ENCODE measurements around the gene IL17D.
"Not testable (repeated sequence)": the region's sequence is repeated elsewhere in the genome, so short reads cannot be mapped to it uniquely, and the experiment has no call there.

The IL17D gene

GRCh38 chr13:20721058-20721453 is 17.6 kb downstream of the IL17D start:
- DNase-seq = no peak

DNA sequence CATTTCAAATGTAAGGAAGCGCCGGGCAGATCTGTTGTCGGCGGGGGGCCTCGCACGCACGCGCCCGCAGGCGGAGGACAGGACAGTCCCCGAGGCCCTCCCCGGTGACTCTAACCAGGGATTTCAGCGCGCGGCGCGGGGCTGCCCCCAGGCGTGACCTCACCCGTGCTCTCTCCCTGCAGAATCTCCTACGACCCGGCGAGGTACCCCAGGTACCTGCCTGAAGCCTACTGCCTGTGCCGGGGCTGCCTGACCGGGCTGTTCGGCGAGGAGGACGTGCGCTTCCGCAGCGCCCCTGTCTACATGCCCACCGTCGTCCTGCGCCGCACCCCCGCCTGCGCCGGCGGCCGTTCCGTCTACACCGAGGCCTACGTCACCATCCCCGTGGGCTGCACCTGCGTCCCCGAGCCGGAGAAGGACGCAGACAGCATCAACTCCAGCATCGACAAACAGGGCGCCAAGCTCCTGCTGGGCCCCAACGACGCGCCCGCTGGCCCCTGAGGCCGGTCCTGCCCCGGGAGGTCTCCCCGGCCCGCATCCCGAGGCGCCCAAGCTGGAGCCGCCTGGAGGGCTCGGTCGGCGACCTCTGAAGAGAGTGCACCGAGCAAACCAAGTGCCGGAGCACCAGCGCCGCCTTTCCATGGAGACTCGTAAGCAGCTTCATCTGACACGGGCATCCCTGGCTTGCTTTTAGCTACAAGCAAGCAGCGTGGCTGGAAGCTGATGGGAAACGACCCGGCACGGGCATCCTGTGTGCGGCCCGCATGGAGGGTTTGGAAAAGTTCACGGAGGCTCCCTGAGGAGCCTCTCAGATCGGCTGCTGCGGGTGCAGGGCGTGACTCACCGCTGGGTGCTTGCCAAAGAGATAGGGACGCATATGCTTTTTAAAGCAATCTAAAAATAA is 18.2 kb downstream of the IL17D start:
- DNase-seq = peak; percentile 51

DNA sequence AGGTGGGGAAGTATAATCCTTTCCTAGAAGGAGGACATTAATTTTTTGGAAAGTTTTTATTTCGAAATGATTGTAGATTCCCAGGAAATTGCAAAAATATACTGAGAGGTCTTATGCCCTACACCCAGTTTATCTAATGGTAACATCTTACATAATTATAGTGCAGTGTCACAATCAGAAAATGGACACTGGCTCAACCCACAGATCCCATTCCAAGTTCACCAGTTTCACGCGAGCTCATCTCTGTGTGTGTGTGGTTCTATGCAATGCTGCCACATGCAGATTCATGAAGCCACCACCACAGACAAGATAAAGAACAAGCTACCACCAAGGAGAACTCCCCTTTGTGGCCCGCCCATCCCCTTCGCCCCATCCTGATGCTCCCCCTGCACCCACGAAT is 24.4 kb downstream of the IL17D start:
- DNase-seq = no peak

GRCh38 chr13:20728579-20729311 is 25.2 kb downstream of the IL17D start:
- DNase-seq = no peak

DNA sequence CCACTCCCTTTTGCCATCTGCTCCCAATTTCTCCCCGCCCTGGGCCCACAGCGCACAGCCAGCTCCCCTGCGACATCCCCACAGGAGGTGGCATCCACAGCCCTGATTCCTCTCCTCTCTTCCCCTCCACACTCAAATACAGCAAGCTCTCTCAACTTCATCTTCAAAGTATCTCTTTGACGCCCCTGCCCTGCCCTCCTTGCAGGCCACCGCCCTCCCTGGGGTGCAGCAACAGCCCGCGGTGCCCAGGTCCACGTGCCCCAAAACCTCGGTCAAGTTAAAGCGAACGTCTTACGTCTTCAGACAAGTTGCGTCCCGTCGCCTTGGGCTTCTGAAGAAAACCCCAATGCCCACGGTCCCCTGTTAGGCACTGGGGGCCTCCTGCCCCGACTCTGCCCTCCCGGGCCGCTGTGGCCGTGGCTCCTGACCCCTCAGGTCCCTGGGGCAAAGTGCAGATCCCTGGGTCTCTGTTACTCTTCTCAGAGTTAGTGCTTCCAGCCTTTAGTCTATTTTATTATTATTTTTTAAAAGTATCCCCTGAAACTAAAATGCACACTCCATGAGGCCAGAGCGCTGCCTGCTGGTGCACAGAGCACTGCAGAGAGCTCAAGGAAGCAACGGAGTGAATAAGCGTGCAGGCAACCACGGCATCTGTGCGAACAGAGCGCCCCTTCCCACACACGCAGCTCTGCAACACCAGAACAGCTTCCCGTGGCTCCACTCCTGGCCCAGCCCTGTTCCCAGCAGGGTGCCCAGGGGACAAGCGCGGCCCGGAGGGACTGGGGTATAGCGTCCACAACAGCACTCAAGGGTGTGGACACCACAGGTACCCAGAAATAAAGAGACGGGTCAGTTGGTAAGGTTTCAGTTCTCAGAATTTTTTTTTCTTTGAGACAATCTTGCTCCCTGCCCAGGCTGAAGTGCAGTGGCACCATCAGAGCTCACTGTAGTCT is 26.4 kb downstream of the IL17D start:
- no peak for DNase-seq

- DNase-seq = no peak
Observed at GRCh38 chr13:20738616-20739015, 35.1 kb downstream of the IL17D start.

- DNase-seq = no peak
Observed at GRCh38 chr13:20740021-20740420, 36.5 kb downstream of the IL17D start.

- DNase-seq = not testable (repeated sequence)
Observed at GRCh38 chr13:20743830-20744404, 40.4 kb downstream of the IL17D start.

GRCh38 chr13:20749377-20749776 is 45.9 kb downstream of the IL17D start:
- DNase-seq = no peak

DNA sequence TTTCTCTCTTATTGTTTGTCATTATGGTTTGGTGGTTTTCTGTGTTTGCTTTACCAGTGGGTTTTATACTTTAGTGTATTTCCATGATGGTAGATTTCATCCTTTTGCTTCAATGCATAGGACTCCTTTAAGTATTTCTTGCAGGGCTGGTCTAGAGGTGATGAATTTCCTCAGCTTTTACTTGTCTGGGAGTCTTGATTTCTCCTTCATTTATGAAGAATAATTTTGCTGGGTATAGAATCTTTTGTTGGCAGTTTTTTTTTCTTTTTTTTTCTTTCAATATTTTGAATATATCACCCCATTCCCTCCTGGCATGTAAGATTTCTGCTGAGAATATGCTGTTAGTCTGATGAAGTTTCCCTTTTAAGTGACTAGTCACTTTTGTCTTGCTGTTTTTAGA is 50.5 kb downstream of the IL17D start:
- DNase-seq = no peak

- DNase-seq = no peak
Observed at GRCh38 chr13:20760872-20761271, 57.4 kb downstream of the IL17D start.

DNA sequence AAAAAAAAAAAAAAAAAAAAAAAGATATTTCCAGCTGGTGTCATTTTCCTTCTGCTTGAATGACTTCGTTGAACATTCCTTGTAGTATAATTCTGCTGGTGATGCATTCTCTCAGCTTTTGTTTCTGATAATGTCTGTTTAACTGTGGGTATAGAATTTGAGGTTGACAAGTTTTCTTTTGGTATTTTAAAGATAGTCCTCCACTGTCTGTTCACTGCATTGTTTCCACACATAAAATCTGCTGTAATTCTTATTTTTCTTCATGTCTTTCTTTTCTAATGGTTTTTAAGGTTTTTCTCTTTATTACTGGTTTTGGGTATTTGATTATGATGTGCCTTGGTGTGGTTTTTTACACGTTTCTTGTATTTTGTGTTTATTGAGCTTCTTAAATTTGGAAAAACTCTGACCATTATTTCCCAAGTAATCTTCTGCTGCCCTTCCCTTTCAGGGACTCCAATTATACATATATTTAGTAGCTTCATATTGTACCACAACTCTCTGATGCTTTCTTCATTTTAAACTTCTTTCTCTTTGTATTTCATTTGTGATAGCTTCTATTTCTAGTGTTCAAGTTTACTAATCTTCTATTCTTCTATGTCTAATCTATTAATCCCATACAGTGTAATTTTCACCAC is 63.9 kb downstream of the IL17D start:
- no peak for DNase-seq

GRCh38 chr13:20769091-20769490 is 65.6 kb downstream of the IL17D start:
- DNase-seq = no peak

DNA sequence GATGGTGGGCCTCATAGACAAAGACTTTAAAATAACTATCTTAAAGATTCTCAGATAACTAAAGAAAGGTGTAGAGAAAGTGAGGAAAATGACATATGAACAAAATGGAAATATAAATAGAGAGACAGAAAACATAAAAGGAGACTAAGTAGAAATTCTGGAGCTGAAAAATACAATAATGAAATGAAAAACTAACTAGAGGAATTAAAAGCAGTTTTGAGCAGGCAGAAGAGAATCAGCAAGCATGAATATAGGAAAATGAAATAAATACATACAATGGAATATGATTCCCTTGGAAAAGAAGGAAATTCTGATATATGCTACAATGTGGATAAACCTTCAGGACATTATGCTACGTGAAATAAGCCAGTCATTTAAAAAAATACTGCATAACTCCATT is 66.3 kb downstream of the IL17D start:
- DNase-seq = no peak

Data from stimulated activated CD8-positive, alpha-beta memory T cell treated with anti-CD3 and anti-CD28 coated beads, Interleukin-4, amount 100 ng/mL, for 48 hours (primary cell).